Measurements from ENCODE around the gene UAP1L1. TPM values are rescaled to one million over a fixed set of nuclear protein-coding genes. Genes with fewer than 3 reads are reported as not detected.

Gene UAP1L1
- polyA plus RNA-seq, 4 donors, result 0.89 to 25.8 (median 5.3) TPM

DNA sequence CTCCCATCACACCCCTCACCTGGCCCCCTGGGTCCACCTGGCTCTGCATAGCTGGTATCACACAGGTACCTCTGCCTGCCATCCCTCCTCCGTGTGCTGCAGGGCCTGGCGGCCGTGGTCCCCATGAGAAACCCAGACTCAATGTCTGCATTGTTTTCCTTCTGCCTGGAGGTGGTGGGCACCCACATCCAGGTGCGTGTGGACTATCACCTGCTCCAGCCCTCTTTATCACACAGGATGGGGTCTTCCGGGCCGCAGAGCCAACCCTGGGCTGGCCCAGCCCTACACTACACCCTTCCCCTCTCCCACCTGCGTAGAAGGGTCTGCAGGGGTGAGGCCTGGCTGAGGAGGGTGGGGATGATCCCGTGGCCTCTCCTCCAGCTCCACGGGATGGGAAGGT is 38.4 kb upstream of the UAP1L1 start:
- DNase-seq, result no peak
- Histone ChIP-seq H3K4me1 (ENCODE audit: control insufficient read depth in 3 of 3, insufficient read depth in 2 of 3, low read depth in 1 of 3, low read length in 2 of 3) (peaks cover 0 to 17% (median 0%) of the 10 kb centered on the region in 3 donors), H3K4me3 (ENCODE audit: low read depth in 1 of 3, low read length in 3 of 3) (no peak overlapping the region), H3K27me3 (ENCODE audit: control insufficient read depth in 3 of 3, insufficient read depth in 3 of 3, low read length in 3 of 3) (peaks cover 0 to 5% (median 0%) of the 10 kb centered on the region in 3 donors), H3K36me3 (ENCODE audit: control insufficient read depth in 3 of 3, insufficient read depth in 2 of 3, low read depth in 1 of 3, low read length in 3 of 3) (peaks cover 0 to 22% (median 0%) of the 10 kb centered on the region in 3 donors), H3K9me3 (ENCODE audit: control insufficient read depth in 2 of 2, insufficient read depth in 1 of 2, low read depth in 1 of 2, low read length in 1 of 2) (no peaks in the 10 kb centered on the region), H3K27ac (ENCODE audit: low read depth in 1 of 3, low read length in 2 of 3) (no peak overlapping the region)
- FAIRE-seq, result no peak
- 79 to 94% (median 87%) methylated on average over 9 of the region's 9 CpGs for WGBS, 3 donors

DNA sequence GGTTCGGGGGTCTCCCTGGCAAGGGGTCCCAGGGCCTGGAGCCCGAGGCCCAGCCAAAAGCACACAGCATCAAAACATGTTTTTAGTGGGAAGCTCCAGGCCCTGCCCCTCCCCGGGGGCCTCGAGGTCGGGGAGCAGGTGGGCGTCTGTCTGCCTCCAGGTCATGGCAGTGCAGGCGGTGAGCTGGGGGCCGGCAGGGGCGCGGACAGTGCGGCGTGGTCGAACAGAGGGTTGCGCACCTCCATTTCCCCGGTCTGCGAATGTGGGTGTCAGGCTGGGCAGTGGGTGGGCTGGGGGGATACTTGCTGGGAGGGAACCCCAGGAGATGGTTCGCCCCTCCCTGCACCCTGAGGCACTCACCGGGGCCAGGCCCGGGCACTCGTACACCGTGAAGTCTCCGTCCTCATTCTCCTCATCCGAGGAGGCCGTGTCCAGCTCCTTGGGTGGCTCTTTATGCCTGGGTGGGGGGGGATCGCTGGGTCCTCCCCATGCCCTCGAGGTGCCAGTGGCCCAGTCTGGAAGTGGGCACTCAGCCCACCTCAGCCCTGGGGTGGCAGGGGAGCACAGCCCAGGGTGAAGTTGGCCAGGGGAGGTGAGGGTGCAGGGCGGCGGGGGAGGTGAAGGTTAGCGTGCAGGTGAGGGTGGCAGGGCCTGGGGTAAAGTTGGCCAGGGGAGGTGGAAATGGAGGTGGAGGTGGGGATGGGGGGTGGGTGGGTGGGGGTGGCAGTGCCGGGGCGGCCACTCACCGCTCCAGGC is 37.5 kb upstream of the UAP1L1 start:
- 86 to 90% (median 88%) methylated on average over 27 to 32 of the region's 32 CpGs for WGBS, 3 donors
- FAIRE-seq (no peak), DNase-seq (no peak)
- Histone ChIP-seq H3K4me1 (ENCODE audit: control insufficient read depth in 3 of 3, insufficient read depth in 2 of 3, low read depth in 1 of 3, low read length in 2 of 3) (peaks cover 0 to 20% (median 0%) of the 10 kb centered on the region in 3 donors), H3K27ac (ENCODE audit: low read depth in 1 of 3, low read length in 2 of 3) (no peak overlapping the region), H3K9me3 (ENCODE audit: control insufficient read depth in 2 of 2, insufficient read depth in 1 of 2, low read depth in 1 of 2, low read length in 1 of 2) (no peaks in the 10 kb centered on the region), H3K4me3 (ENCODE audit: low read depth in 1 of 3, low read length in 3 of 3) (no peak overlapping the region), H3K27me3 (ENCODE audit: control insufficient read depth in 3 of 3, insufficient read depth in 3 of 3, low read length in 3 of 3) (peaks cover 0 to 13% (median 0%) of the 10 kb centered on the region in 3 donors), H3K36me3 (ENCODE audit: control insufficient read depth in 3 of 3, insufficient read depth in 2 of 3, low read depth in 1 of 3, low read length in 3 of 3) (peaks cover 0 to 22% (median 0%) of the 10 kb centered on the region in 3 donors)

DNA sequence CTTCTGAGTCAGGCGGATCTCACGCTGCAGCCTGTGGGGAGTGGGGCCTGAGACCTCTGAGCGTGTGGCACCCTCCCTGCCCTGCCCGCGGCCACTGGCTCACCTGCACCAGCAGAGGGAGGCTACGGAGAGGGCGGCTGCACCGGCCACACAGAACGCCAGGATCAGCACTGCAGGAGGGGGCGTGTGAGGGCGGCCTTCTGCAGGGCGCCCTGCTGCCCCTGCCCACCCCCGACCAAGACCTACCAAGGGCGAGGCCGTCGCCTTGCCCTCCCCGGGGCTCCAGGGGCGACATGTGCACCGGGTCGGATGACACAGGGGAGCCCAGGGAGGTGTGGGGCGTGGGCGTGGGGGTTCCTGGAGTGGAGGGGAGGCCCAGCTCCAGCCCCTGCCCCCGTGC is 36.7 kb upstream of the UAP1L1 start:
- no peak for DNase-seq
- WGBS, 3 donors, result 85 to 91% (median 87%) methylated on average over 16 to 23 of the region's 23 CpGs
- no peak for FAIRE-seq
- Histone ChIP-seq H3K4me3 (ENCODE audit: low read depth in 1 of 3, low read length in 3 of 3) (no peak overlapping the region), H3K36me3 (ENCODE audit: control insufficient read depth in 3 of 3, insufficient read depth in 2 of 3, low read depth in 1 of 3, low read length in 3 of 3) (peaks cover 0 to 22% (median 0%) of the 10 kb centered on the region in 3 donors), H3K27me3 (ENCODE audit: control insufficient read depth in 3 of 3, insufficient read depth in 3 of 3, low read length in 3 of 3) (peaks cover 0 to 21% (median 0%) of the 10 kb centered on the region in 3 donors), H3K27ac (ENCODE audit: low read depth in 1 of 3, low read length in 2 of 3) (no peak overlapping the region), H3K9me3 (ENCODE audit: control insufficient read depth in 2 of 2, insufficient read depth in 1 of 2, low read depth in 1 of 2, low read length in 1 of 2) (no peaks in the 10 kb centered on the region), H3K4me1 (ENCODE audit: control insufficient read depth in 3 of 3, insufficient read depth in 2 of 3, low read depth in 1 of 3, low read length in 2 of 3) (peaks cover 0 to 21% (median 0%) of the 10 kb centered on the region in 3 donors)

DNA sequence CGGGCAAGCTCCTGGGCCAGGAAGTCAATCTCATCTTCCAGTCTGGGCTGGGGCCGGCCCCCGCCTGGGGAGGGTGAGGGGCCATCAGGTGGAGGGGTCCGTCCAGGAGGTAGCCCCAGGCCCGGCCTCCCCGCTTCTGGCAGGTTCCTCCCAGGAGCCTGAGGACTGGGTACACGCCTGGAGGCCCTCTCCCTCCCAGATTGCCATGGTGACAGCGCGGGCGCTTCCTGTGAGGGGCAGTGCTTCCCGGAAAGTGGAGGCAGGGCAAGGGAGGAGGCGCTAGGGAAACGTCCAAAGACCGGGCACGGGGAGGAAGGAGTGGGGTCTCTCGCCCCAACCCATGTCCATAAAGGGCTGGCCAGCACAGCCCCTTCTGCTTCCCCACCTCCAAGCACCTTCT is 36.2 kb upstream of the UAP1L1 start:
- Histone ChIP-seq H3K36me3 (ENCODE audit: control insufficient read depth in 3 of 3, insufficient read depth in 2 of 3, low read depth in 1 of 3, low read length in 3 of 3) (peaks cover 0 to 22% (median 0%) of the 10 kb centered on the region in 3 donors), H3K4me1 (ENCODE audit: control insufficient read depth in 3 of 3, insufficient read depth in 2 of 3, low read depth in 1 of 3, low read length in 2 of 3) (peaks cover 0 to 20% (median 0%) of the 10 kb centered on the region in 3 donors), H3K27ac (ENCODE audit: low read depth in 1 of 3, low read length in 2 of 3) (no peak overlapping the region), H3K27me3 (ENCODE audit: control insufficient read depth in 3 of 3, insufficient read depth in 3 of 3, low read length in 3 of 3) (peaks cover 0 to 24% (median 0%) of the 10 kb centered on the region in 3 donors), H3K4me3 (ENCODE audit: low read depth in 1 of 3, low read length in 3 of 3) (no peak overlapping the region), H3K9me3 (ENCODE audit: control insufficient read depth in 2 of 2, insufficient read depth in 1 of 2, low read depth in 1 of 2, low read length in 1 of 2) (no peaks in the 10 kb centered on the region)
- FAIRE-seq, result no peak
- DNase-seq, result no peak
- 63 to 73% (median 71%) methylated on average over 16 of the region's 16 CpGs for WGBS, 3 donors

DNA sequence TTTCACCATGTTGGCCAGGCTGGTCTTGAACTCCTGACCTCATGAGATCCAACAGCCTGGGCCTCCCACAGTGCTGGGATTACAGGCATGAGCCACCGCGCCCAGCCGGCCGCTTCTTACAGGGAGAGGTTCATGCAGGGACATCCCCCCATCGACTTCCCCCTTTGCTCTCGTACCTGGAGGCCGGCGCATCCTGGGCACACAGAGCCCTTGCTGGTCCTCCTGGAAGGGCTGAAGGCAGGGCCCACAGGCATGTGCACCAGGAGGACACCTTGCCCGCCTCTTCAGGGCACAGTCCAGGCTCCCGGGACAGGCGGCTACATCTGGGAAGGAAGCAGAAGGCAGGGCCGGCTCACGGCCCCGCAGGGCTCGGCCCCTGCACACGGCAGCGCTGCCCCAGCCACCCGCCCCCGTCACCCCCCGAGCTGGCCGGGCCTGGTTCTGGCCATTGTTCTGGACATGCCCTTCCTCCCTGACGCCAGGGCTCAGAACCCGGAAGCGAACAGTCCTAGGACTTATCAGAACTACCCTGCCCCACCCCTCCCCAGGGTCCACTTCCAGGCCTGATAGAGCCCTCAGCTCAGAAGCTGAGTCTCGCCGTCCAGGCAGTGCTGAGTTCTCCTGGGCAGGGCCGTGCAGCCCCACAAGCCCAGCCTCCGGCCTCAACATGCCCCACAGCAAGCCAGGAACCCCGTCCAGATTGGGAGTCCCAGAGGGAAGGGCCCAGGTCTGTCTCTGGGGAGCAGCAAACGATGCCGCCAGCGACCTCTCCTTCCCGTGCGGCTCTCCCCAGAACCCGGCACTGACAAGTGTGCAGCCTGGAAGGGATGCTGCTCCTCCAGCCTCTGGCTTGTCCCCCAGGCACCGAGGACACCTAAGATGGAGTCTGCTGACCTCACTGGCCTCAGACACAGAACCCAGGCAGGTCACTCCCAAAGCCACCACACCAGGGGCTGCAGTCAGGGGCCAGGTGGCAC is 34.3 kb upstream of the UAP1L1 start:
- no peak overlapping the region for H3K4me3 ChIP-seq (ENCODE audit: low read depth in 1 of 3, low read length in 3 of 3)
- H3K27me3 ChIP-seq (ENCODE audit: control insufficient read depth in 3 of 3, insufficient read depth in 3 of 3, low read length in 3 of 3), result peaks cover 0 to 43% (median 3%) of the 10 kb centered on the region in 3 donors
- FAIRE-seq, result no peak
- H3K36me3 ChIP-seq (ENCODE audit: control insufficient read depth in 3 of 3, insufficient read depth in 2 of 3, low read depth in 1 of 3, low read length in 3 of 3), result peaks cover 0 to 20% (median 0%) of the 10 kb centered on the region in 3 donors
- H3K27ac ChIP-seq (ENCODE audit: low read depth in 1 of 3, low read length in 2 of 3), result peak overlapping the region in 1 of 3 donors; percentile 55
- 30 to 64% (median 55%) methylated on average over 29 to 36 of the region's 36 CpGs for WGBS, 3 donors
- H3K4me1 ChIP-seq (ENCODE audit: control insufficient read depth in 3 of 3, insufficient read depth in 2 of 3, low read depth in 1 of 3, low read length in 2 of 3), result peaks cover 0 to 24% (median 2%) of the 10 kb centered on the region in 3 donors
- H3K9me3 ChIP-seq (ENCODE audit: control insufficient read depth in 2 of 2, insufficient read depth in 1 of 2, low read depth in 1 of 2, low read length in 1 of 2), result no peaks in the 10 kb centered on the region
- DNase-seq, result peak in 1 of 2 donors; percentile 84

DNA sequence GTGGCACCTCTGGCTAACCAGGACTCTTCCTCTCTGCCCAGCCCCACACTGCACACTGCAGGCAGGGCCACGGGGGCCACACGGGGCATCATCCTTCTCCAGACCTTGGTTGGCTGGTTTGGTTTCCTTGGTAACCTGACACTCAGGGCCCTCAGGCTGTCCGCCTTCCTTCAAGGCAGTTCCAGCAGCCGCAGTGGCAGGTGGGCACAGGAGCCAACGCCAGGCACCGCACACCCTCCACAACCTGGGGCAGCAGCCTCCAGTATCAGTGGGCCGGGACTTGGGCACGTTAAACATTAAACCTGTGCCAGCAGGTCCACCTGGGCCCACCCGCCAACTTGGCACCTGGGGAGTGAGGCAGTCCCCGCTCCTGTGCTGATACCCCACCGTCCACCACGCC is 33.3 kb upstream of the UAP1L1 start:
- no peak for FAIRE-seq
- H3K4me3 ChIP-seq (ENCODE audit: low read depth in 1 of 3, low read length in 3 of 3), result no peak overlapping the region
- peaks cover 0 to 52% (median 3%) of the 10 kb centered on the region in 3 donors for H3K27me3 ChIP-seq (ENCODE audit: control insufficient read depth in 3 of 3, insufficient read depth in 3 of 3, low read length in 3 of 3)
- DNase-seq, result no peak
- H3K9me3 ChIP-seq (ENCODE audit: control insufficient read depth in 2 of 2, insufficient read depth in 1 of 2, low read depth in 1 of 2, low read length in 1 of 2), result no peaks in the 10 kb centered on the region
- peaks cover 0 to 24% (median 2%) of the 10 kb centered on the region in 3 donors for H3K4me1 ChIP-seq (ENCODE audit: control insufficient read depth in 3 of 3, insufficient read depth in 2 of 3, low read depth in 1 of 3, low read length in 2 of 3)
- peaks cover 0 to 15% (median 0%) of the 10 kb centered on the region in 3 donors for H3K36me3 ChIP-seq (ENCODE audit: control insufficient read depth in 3 of 3, insufficient read depth in 2 of 3, low read depth in 1 of 3, low read length in 3 of 3)
- peak overlapping the region in 1 of 3 donors; percentile 55 for H3K27ac ChIP-seq (ENCODE audit: low read depth in 1 of 3, low read length in 2 of 3)
- WGBS, 3 donors, result 8 to 51% (median 23%) methylated on average over 11 to 12 of the region's 12 CpGs

DNA sequence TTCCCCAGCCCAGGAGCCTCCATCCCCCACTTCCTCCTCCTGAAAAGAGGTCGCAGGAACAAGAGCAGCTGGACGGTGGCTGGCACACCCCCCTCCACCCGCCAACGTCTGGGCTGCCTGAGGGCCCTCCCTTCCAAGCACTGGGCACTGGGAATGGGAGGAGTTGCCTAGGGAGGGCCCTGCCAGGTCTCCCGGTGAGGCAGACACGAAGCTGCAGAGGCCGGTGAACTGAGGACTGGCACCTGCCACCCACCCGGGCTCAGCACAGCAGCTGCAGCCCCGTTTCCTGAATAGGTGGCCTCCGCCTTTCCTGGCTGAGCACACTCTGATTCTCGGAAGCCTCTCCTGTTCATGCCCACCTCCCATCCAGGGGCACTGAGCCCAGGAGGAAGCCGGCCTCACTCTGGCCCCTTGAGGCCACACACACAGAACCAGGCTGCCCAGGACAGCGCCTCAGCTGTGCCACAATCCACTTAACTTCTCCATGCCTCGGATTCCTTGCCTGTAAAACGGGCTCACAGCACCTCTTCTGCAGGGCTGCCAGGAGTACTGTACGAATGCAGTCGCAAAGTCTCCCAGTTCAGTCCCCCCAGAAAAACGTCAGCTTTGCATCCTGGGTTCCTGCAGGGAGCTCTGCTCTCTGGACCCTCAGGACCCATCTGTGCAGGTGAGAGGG is 32.7 kb upstream of the UAP1L1 start:
- DNase-seq (no peak), FAIRE-seq (no peak)
- WGBS, 3 donors, result 9 to 33% (median 19%) methylated on average over 18 of the region's 18 CpGs
- Histone ChIP-seq H3K4me1 (ENCODE audit: control insufficient read depth in 3 of 3, insufficient read depth in 2 of 3, low read depth in 1 of 3, low read length in 2 of 3) (peaks cover 0 to 24% (median 2%) of the 10 kb centered on the region in 3 donors), H3K27me3 (ENCODE audit: control insufficient read depth in 3 of 3, insufficient read depth in 3 of 3, low read length in 3 of 3) (peaks cover 0 to 58% (median 6%) of the 10 kb centered on the region in 3 donors), H3K9me3 (ENCODE audit: control insufficient read depth in 2 of 2, insufficient read depth in 1 of 2, low read depth in 1 of 2, low read length in 1 of 2) (no peaks in the 10 kb centered on the region), H3K36me3 (ENCODE audit: control insufficient read depth in 3 of 3, insufficient read depth in 2 of 3, low read depth in 1 of 3, low read length in 3 of 3) (peaks cover 0 to 9% (median 0%) of the 10 kb centered on the region in 3 donors), H3K4me3 (ENCODE audit: low read depth in 1 of 3, low read length in 3 of 3) (peak overlapping the region; percentile 29 to 55 (median 46)), H3K27ac (ENCODE audit: low read depth in 1 of 3, low read length in 2 of 3) (peak overlapping the region in 1 of 3 donors; percentile 55)
